HG03196 (cell line): ENCODE measurements around the gene MDN1.
"Not testable (repeated sequence)": the region's sequence is repeated elsewhere in the genome, so short reads cannot be mapped to it uniquely, and the experiment has no call there.

Experiments
- ATAC-seq: cut with Tn5 transposase; IDR thresholded peaks from one replicate; pipeline ENCODE4 v1.9.1; 2021; ENCODE audit not compliant: unreplicated experiment

MDN1 gene

GRCh38 chr6:89817481-89817880 lies 2.1 kb downstream of the MDN1 start:
- ATAC-seq: no peak

DNA sequence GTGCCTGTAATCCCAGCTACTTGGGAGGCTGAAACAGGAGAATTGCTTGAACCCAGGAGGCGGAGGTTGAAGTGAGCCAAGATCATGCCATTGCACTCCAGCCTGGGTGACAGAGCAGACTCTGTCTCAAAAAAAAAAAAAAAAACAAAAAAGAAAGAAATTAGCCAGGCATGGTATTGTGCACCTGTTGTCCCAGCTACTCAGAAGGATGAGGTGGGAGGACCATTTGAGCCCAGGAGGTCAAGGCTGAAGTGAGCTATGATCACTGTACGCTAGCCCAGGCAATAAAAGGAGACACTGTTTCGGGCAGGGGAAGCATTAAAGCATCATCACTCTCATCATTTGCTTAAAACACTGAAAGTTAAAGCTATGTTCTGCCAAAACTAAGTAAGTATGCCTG lies 6.2 kb downstream of the MDN1 start:
- ATAC-seq: not testable (repeated sequence)

DNA sequence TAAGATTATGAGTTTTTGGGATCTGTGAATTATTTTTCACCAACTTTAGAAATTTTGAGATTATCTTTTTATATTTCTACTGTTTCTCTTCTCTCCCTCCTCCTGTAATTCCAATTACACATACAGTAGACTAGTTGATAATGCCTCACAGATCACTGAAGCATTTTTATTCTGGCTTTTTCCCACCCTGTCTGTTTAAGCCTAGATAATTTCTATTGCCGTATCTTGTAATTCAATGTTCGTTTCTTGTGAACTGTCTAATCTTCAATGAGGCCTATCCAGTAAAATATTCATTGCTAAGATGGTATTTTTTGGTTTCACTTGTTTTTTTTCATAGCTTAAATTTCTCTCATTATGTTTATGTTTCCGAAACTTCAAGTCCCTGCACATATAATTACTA lies 12.0 kb downstream of the MDN1 start:
- ATAC-seq: no peak

DNA sequence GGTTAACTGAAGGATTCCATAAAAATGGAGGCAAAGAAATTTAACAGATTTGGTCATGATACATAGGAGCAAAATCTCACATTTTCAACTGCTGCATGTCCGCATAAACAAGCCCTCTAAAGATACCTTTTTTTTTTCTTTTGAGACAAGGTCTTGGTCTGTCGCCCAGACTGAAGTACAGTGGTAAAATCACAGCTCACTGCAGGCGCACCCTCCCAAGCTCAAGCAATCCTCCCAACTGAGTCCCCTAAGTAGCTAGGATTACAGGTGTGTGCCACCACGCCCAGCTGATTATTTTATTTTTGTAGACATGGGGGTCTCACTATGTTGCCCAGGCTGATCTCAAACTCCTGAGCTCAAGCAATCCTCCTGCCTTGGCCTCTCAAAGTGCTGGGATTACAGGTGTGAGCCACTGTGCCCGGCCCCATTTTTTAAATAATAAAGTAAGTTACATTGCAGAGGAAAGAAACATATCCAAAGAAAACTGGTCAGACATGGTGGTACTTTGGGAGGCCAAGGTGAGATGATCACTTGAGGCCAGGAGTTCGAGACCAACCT lies 13.7 kb downstream of the MDN1 start:
- no peak for ATAC-seq

GRCh38 chr6:89803271-89803670 lies 16.3 kb downstream of the MDN1 start:
- ATAC-seq: no peak

GRCh38 chr6:89799756-89800155 lies 19.8 kb downstream of the MDN1 start:
- no peak for ATAC-seq

- no peak for ATAC-seq
Measured at GRCh38 chr6:89799096-89799495, 20.5 kb downstream of the MDN1 start.

GRCh38 chr6:89797317-89797716 lies 22.3 kb downstream of the MDN1 start:
- no peak for ATAC-seq

- ATAC-seq: no peak
Measured at GRCh38 chr6:89794324-89794723, 25.3 kb downstream of the MDN1 start.

- ATAC-seq: no peak
Measured at GRCh38 chr6:89793586-89793985, 26.0 kb downstream of the MDN1 start.

DNA sequence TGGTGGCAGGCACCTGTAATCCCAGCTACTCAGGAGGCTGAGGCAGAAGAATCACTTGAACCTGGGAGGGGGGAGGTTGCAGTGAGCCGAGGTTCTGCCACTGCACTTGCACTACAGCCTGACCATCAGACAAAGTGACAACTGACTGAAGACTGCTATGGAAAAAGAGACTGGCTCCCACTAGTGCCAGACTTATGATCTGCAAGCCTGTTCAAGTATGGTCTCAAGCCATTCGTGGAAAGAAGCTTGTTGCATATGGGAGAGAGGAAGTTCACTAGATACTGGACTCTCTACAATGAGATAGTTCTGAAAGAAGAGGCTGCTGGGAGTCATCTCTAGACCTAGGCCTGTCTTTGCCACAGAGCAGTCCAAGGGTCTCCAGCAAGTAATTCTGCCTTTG lies 26.7 kb downstream of the MDN1 start:
- ATAC-seq: no peak

DNA sequence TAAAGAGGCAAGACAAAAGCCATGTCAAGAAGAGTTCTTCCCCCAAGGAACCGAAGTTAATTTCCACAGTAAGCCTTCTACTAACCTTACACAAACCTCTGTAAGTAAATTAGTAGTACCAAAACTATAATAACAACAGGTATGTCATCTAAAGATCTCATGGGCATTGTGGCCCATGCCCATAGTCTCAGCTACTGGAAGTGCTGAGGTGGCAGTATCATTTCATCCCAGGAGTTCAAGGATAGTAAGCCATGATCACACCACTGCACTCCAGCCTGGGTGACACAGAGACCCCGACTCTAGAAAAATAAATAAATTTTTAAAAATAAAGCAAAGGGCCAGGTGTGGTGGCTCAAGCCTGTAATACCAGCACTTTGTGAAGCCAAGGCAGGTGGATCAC lies 29.2 kb downstream of the MDN1 start:
- no peak for ATAC-seq

DNA sequence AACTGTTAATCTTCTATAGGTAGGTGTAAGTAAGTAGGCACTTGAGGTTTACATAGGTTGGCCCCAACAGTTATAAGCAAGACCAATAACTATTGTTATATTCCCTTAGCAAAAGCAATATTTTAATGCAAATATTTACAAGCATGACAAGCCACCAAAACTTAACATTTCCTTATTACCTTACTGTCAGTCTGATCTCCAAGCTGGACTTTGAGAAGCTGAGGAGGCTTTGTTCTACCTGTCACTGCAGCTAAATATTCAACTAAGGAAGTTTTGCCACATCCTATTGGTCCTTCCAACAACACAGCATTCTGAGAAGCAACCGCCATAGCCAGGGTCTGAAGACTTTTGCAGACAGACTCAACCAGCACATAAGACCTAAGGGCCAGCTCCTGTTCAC lies 29.6 kb downstream of the MDN1 start:
- ATAC-seq: no peak

DNA sequence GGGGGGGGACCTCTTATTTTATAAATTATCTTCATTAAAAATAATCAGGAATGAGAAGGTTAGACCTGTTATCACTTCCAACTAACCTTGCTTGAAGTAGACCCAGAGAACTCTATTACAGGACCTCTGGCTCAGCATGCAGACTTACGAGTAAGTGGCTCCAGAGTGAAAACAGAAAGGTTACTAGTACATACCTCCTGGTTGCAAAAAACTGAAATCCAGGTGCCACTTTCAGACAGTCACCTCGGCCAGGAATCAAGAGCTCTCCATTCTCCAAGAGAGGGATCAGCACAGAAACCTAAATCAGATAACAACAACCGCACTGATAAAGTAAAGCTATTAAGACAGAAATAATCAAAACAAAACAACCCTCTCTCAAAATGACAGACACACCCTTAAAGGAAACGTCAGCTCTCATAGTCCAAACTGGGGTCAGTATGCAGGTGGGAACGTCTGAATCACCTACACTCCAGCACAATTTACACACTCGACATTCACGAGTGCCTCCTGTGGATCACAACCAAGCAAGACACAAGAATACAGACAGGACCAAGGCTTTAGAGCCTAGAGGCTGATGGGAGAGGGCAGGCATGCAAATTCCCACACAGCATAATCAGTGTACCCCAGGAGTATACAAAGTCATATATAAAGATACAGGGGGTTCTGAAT lies 31.8 kb downstream of the MDN1 start:
- ATAC-seq: no peak

- no peak for ATAC-seq
Measured at GRCh38 chr6:89786970-89787369, 32.6 kb downstream of the MDN1 start.

- ATAC-seq: no peak
Measured at GRCh38 chr6:89784838-89785237, 34.8 kb downstream of the MDN1 start.

GRCh38 chr6:89783293-89783692 lies 36.3 kb downstream of the MDN1 start:
- ATAC-seq: not testable (repeated sequence)

- ATAC-seq: no peak
Measured at GRCh38 chr6:89782222-89782621, 37.4 kb downstream of the MDN1 start.

DNA sequence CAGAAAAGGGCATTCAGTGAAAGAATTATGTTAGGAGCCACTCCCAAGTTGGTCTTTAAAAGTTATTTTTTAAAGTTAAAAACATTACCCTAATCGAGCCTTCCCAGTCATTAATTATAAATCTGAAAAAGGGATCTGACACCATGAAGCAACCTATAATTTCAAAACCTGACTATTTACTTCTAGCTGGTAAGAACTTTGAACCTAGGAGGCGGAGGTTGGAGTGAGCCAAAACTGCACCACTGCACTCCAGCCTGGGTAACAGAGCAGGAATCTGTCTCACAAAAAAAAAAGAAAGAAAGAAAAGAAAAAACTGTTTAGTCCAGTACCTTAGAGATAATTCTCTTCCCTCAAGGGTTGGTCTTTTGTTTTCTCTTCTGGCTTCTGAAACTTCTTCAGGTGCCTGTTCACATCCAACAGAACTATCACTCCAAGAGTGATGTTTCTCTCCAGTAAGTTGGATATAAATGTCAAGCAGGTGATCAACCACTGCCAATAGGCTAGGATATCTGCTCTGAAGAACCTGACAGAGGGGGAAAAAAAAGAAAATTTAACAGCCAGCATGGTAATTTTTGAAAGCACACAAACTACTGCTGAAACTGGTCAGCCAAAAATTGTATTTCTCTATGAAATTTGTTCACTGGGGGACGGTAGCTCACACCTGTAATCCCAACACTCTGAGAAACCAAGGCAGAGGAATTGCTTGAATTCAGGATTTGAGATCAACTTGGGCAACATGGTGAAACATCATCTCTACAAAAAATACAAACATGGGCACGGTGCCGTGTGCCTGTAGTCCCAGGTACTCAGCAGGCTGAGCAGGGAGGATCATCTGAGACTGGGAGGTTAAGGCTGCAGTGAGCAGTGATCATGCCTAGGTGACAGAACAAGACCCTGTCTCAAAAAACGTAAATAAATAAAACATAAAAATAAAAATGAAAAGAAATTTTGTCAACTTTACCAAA lies 38.2 kb downstream of the MDN1 start:
- no peak for ATAC-seq

GRCh38 chr6:89777455-89777854 lies 42.1 kb downstream of the MDN1 start:
- no peak for ATAC-seq

DNA sequence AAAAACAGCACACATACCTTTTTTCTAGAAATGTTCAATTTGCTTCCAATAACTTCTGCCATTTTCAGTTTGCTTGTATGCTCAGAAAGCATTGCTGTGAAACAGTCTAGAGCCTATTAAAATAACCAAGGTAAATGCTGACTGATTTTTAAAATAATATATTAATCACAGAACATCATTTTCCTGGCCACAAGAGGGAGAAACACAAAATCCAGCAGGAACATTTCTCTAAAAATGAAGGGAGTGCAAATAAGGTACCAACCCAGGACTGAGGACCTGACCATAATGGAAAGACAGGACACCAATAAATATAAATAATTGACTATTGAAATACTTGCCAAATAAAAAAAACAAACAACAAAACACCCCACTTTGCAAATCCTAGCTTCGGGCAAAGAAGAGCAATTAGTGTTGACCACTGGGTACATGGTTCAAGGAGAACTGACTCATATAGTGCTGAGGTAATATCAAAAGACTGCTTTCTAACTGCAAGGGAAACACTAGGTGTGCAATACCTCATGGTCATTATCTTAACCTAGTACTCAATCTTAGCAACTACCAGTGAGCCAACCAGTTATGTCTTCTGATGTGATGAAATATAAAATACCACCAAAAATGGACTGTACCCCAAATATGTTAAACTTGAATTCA lies 42.9 kb downstream of the MDN1 start:
- no peak for ATAC-seq
